ENCODE results near the gene PABPC3.

GRCh38 chr13:25110956-25111584 lies 15.1 kb downstream of the PABPC3 start:
- TF ChIP-seq CTCF (conservative IDR thresholded peaks at IDR 0.05) (no peak), EZH2 (IDR thresholded peaks at IDR 0.05; ENCODE audit: low read depth) (no peak)

Measured in PC-9 (cell line).